Measurements from ENCODE around the gene MGAT1.

GRCh38 chr5:180811623-180812124 is 9.1 kb upstream of the MGAT1 start:
- no peak for TF ChIP-seq CTCF (IDR thresholded peaks at IDR 0.05)
- no peak for TF ChIP-seq POLR2A (IDR thresholded peaks at IDR 0.05)
- no peak for TF ChIP-seq POLR2AphosphoS5 (IDR thresholded peaks at IDR 0.05; ENCODE audit: insufficient read depth in 1 of 2, low read depth in 1 of 2)
